ENCODE measurements around the gene HTR2C. TPM values are rescaled to one million over a fixed set of nuclear protein-coding genes. Genes with fewer than 3 reads are reported as not detected.

The HTR2C gene
- polyA plus RNA-seq, 1 donor from 2014 or later: 8.6 TPM

- Histone ChIP-seq H3K9me2 (ENCODE audit: insufficient read depth, low read length) (no peaks in the 10 kb centered on the region), H3K36me3 (ENCODE audit: insufficient read depth, low read length) (no peaks in the 10 kb centered on the region), H3K4me3 (ENCODE audit: low read length) (no peak overlapping the region), H3K4me2 (ENCODE audit: low read length) (no peak overlapping the region), H3K79me2 (replicated peaks; ENCODE audit: insufficient read depth, low read length) (no peaks in the 10 kb centered on the region), H3K27ac (ENCODE audit: low read length) (no peak overlapping the region), H3K9ac (ENCODE audit: low read length) (no peak overlapping the region), H3K9me3 (ENCODE audit: low read length) (no peaks in the 10 kb centered on the region), H3K27me3 (ENCODE audit: insufficient read depth, low read depth, low read length) (no peaks in the 10 kb centered on the region), H2AFZ (ENCODE audit: low read depth, low read length) (no peak overlapping the region), H4K20me1 (ENCODE audit: insufficient read depth) (no peaks in the 10 kb centered on the region), H3F3A (ENCODE audit: insufficient read depth, low read length, poor library complexity, severe bottlenecking) (no peaks in the 10 kb centered on the region)
- TF ChIP-seq TAF1 (IDR thresholded peaks at IDR 0.05; ENCODE audit: low read depth) (no peak), POLR2AphosphoS5 (IDR thresholded peaks at IDR 0.05) (no peak), EZH2 (IDR thresholded peaks at IDR 0.05; ENCODE audit: borderline replicate concordance, insufficient read depth, low read length, poor library complexity, severe bottlenecking) (no peak), SMC3 (conservative IDR thresholded peaks at IDR 0.05; ENCODE audit: poor library complexity) (no peak), RAD21 (conservative IDR thresholded peaks at IDR 0.05) (no peak), EP300 (conservative IDR thresholded peaks at IDR 0.05; ENCODE audit: poor library complexity, severe bottlenecking) (no peak), MXI1 (conservative IDR thresholded peaks at IDR 0.05; ENCODE audit: poor library complexity, severe bottlenecking) (no peak)
- TF ChIP-seq, protein P1, sequence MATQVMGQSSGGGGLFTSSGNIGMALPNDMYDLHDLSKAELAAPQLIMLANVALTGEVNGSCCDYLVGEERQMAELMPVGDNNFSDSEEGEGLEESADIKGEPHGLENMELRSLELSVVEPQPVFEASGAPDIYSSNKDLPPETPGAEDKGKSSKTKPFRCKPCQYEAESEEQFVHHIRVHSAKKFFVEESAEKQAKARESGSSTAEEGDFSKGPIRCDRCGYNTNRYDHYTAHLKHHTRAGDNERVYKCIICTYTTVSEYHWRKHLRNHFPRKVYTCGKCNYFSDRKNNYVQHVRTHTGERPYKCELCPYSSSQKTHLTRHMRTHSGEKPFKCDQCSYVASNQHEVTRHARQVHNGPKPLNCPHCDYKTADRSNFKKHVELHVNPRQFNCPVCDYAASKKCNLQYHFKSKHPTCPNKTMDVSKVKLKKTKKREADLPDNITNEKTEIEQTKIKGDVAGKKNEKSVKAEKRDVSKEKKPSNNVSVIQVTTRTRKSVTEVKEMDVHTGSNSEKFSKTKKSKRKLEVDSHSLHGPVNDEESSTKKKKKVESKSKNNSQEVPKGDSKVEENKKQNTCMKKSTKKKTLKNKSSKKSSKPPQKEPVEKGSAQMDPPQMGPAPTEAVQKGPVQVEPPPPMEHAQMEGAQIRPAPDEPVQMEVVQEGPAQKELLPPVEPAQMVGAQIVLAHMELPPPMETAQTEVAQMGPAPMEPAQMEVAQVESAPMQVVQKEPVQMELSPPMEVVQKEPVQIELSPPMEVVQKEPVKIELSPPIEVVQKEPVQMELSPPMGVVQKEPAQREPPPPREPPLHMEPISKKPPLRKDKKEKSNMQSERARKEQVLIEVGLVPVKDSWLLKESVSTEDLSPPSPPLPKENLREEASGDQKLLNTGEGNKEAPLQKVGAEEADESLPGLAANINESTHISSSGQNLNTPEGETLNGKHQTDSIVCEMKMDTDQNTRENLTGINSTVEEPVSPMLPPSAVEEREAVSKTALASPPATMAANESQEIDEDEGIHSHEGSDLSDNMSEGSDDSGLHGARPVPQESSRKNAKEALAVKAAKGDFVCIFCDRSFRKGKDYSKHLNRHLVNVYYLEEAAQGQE (IDR thresholded peaks at IDR 0.05; ENCODE audit: borderline replicate concordance): no peak
- TF ChIP-seq, protein P2, sequence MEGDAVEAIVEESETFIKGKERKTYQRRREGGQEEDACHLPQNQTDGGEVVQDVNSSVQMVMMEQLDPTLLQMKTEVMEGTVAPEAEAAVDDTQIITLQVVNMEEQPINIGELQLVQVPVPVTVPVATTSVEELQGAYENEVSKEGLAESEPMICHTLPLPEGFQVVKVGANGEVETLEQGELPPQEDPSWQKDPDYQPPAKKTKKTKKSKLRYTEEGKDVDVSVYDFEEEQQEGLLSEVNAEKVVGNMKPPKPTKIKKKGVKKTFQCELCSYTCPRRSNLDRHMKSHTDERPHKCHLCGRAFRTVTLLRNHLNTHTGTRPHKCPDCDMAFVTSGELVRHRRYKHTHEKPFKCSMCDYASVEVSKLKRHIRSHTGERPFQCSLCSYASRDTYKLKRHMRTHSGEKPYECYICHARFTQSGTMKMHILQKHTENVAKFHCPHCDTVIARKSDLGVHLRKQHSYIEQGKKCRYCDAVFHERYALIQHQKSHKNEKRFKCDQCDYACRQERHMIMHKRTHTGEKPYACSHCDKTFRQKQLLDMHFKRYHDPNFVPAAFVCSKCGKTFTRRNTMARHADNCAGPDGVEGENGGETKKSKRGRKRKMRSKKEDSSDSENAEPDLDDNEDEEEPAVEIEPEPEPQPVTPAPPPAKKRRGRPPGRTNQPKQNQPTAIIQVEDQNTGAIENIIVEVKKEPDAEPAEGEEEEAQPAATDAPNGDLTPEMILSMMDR (IDR thresholded peaks at IDR 0.05; ENCODE audit: poor library complexity, severe bottlenecking): no peak
Observed at GRCh38 chrX:114798907-114799306, 215.0 kb downstream of the HTR2C start.

DNA sequence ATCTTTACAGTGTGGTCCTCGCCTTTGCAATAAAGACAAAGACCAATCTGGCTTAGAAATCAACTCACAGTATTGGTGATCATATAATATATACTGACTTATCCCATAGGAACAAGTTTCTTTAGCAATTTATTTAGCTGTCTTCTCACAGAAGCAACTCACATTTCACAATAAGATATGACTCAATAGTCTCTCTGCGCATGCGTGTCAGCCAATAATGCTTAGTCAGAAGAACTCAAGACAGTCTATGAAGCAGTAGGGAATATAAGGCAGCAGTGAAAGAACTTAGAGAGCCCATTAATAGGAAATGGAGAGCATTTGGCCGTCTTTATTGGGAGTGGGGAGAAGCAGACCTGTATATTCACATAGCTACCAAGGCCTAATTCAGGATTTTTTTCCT lies 216.8 kb downstream of the HTR2C start:
- Histone ChIP-seq H3K36me3 (ENCODE audit: insufficient read depth, low read length) (no peaks in the 10 kb centered on the region), H3F3A (ENCODE audit: insufficient read depth, low read length, poor library complexity, severe bottlenecking) (no peaks in the 10 kb centered on the region), H3K9me3 (ENCODE audit: low read length) (no peaks in the 10 kb centered on the region), H3K4me2 (ENCODE audit: low read length) (no peak overlapping the region), H3K9ac (ENCODE audit: low read length) (no peak overlapping the region), H3K4me3 (ENCODE audit: low read length) (no peak overlapping the region), H3K27ac (ENCODE audit: low read length) (no peak overlapping the region), H3K27me3 (ENCODE audit: insufficient read depth, low read depth, low read length) (no peaks in the 10 kb centered on the region), H3K79me2 (replicated peaks; ENCODE audit: insufficient read depth, low read length) (no peaks in the 10 kb centered on the region), H4K20me1 (ENCODE audit: insufficient read depth) (no peaks in the 10 kb centered on the region), H2AFZ (ENCODE audit: low read depth, low read length) (no peak overlapping the region), H3K9me2 (ENCODE audit: insufficient read depth, low read length) (no peaks in the 10 kb centered on the region)
- TF ChIP-seq EZH2 (IDR thresholded peaks at IDR 0.05; ENCODE audit: borderline replicate concordance, insufficient read depth, low read length, poor library complexity, severe bottlenecking): no peak
- TF ChIP-seq, protein P2 (IDR thresholded peaks at IDR 0.05; ENCODE audit: poor library complexity, severe bottlenecking): no peak
- TF ChIP-seq EP300 (conservative IDR thresholded peaks at IDR 0.05; ENCODE audit: poor library complexity, severe bottlenecking): no peak
- TF ChIP-seq RAD21 (conservative IDR thresholded peaks at IDR 0.05): no peak
- TF ChIP-seq SMC3 (conservative IDR thresholded peaks at IDR 0.05; ENCODE audit: poor library complexity): no peak
- TF ChIP-seq POLR2AphosphoS5 (IDR thresholded peaks at IDR 0.05): no peak
- no peak for TF ChIP-seq TAF1 (IDR thresholded peaks at IDR 0.05; ENCODE audit: low read depth)

All from neural cell (in vitro differentiated cells).